A673 (cell line): ENCODE measurements around the gene WDR27.

Source experiments
- EZH2 ChIP-seq: fragments of 200-600 bp; sonication (generic); IDR thresholded peaks from 2 replicates; pipeline ENCODE4 v1.6.1; 2017; ENCODE audit warnings: borderline replicate concordance, low read depth, mild to moderate bottlenecking, mixed read lengths, antibody characterized with exemption, low read length; ENCODE audit not compliant: poor library complexity, severe bottlenecking
- TF ChIP-seq, protein P1 (sequence below): fragments of 300-800, 200-600 bp; sonication (generic); conservative IDR thresholded peaks from 2 replicates; pipeline ENCODE4 v1.5.1; 2017; ENCODE audit warnings: low read depth, mild to moderate bottlenecking, antibody characterized with exemption, low read length, moderate library complexity, mixed read lengths

DNA sequence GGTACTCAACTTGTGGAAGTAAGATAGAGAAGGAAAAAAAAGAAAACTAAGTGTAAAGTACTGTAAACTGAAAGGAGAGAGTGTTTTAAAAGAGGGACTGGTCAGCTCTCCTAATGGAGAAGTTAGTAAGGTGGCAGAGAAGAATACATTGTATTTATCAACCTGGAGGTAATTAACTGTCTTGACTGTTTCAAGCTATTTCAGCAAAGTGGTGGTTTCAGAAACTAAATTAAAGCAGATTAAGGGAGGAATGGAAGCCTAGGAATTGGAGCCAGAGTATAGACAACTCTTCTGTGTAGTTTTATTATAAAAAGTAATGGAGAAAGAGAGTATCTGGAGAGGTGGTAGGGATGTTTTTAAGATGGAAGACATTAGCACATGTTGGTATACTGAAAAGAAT is 25.1 kb upstream of the WDR27 start:
- TF ChIP-seq, protein P1, sequence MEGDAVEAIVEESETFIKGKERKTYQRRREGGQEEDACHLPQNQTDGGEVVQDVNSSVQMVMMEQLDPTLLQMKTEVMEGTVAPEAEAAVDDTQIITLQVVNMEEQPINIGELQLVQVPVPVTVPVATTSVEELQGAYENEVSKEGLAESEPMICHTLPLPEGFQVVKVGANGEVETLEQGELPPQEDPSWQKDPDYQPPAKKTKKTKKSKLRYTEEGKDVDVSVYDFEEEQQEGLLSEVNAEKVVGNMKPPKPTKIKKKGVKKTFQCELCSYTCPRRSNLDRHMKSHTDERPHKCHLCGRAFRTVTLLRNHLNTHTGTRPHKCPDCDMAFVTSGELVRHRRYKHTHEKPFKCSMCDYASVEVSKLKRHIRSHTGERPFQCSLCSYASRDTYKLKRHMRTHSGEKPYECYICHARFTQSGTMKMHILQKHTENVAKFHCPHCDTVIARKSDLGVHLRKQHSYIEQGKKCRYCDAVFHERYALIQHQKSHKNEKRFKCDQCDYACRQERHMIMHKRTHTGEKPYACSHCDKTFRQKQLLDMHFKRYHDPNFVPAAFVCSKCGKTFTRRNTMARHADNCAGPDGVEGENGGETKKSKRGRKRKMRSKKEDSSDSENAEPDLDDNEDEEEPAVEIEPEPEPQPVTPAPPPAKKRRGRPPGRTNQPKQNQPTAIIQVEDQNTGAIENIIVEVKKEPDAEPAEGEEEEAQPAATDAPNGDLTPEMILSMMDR: no peak
- no peak for TF ChIP-seq EZH2
